ENCODE data around the gene SORBS1. TPM values are rescaled to one million over a fixed set of nuclear protein-coding genes. Genes with fewer than 3 reads are reported as not detected.

Gene SORBS1
- total RNA-seq, 2 donors from 2014 or later = 17.6 to 150 TPM

DNA sequence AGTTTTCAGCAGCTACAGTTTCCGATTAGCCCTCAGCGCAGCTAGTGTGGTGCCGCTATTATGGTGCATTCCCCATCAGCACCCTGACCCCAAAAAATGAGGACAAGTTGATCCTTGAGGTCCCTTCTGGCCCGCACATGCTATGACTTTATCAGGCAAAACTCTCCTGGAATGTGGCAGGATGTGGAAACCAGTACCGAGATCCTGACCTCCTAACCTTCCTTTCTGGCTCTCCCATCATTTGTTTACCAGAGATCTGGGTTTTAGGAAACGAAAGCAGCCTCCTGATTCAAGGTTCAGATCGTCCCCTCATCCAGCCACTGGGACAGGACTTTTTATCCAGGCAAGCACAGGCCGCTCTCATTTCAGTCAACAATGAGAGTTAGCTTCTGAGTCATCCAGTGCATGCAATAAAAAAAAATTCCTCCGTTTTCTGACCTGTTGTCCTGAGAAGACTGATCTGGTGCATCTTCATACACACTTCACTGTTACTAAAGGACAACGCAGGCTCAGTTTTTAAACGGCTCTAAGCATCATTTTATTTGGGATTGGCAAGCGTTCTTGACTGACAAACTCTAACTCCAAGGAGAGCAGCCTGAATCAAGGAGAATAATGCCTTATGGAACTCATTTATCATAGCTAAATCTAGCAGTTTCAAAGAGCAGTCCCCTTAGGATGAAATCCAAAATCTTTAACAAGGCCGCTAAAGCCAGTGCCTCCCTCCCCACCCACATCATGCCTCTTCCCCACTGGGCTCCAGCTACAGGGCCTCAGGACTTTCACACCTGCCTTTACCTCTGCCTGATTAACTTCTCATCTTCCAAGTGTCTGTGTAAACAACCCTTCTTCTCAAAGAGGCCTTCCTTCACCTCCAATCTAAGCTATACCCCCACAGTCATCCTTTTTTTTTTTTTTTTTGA, 287.5 kb downstream of the SORBS1 start:
- Histone ChIP-seq H3K9ac (ENCODE audit: low read depth in 2 of 2, low read length in 2 of 2) (peak overlapping the region in 1 of 2 donors; percentile 73), H3K4me1 (peaks cover 14% of the 10 kb centered on the region), H3K4me3 (no peak overlapping the region)

DNA sequence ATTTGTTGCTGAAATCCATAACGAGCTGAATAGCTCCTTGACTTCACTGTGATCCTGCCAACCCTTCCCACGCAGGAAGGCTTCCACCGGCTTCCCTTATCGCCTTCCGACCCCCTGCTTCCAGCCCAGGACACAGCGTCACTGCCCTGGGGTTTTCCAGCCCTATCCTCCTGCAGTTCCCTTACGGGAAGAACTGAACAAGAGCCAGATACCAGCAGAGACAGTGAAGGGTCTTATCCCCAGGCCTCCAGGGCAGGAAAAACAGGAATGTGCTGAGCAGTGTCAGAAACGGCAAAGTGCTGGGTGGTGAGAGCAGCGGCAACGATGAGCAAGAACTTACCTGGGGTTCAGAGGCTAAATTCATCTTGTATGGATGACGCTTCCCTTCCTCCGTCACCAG, 292.7 kb downstream of the SORBS1 start:
- TF ChIP-seq, protein P1, sequence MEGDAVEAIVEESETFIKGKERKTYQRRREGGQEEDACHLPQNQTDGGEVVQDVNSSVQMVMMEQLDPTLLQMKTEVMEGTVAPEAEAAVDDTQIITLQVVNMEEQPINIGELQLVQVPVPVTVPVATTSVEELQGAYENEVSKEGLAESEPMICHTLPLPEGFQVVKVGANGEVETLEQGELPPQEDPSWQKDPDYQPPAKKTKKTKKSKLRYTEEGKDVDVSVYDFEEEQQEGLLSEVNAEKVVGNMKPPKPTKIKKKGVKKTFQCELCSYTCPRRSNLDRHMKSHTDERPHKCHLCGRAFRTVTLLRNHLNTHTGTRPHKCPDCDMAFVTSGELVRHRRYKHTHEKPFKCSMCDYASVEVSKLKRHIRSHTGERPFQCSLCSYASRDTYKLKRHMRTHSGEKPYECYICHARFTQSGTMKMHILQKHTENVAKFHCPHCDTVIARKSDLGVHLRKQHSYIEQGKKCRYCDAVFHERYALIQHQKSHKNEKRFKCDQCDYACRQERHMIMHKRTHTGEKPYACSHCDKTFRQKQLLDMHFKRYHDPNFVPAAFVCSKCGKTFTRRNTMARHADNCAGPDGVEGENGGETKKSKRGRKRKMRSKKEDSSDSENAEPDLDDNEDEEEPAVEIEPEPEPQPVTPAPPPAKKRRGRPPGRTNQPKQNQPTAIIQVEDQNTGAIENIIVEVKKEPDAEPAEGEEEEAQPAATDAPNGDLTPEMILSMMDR (IDR thresholded peaks at IDR 0.05) = no peak
- no peak overlapping the region for H3K9ac ChIP-seq (ENCODE audit: low read depth in 2 of 2, low read length in 2 of 2)
- no peaks in the 10 kb centered on the region for H3K9me3 ChIP-seq
- peak overlapping the region; percentile 65 for H3K27ac ChIP-seq
- peak; percentile 24 for DNase-seq
- intact Hi-C loops (cut with DNase I) = no loop called here
- H3K36me3 ChIP-seq = no peaks in the 10 kb centered on the region
- H3K27me3 ChIP-seq = no peaks in the 10 kb centered on the region
- no peak overlapping the region for H3K4me3 ChIP-seq
- peaks cover 12% of the 10 kb centered on the region for H3K4me1 ChIP-seq

More for the DNA sequence above, 287.5 kb downstream of the SORBS1 start:
- TF ChIP-seq, protein P1 (IDR thresholded peaks at IDR 0.05) = no peak
- Histone ChIP-seq H3K27me3 (no peaks in the 10 kb centered on the region), H3K36me3 (no peaks in the 10 kb centered on the region), H3K27ac (peak overlapping the region; percentile 62), H3K9me3 (no peaks in the 10 kb centered on the region)
- DNase-seq = peak; percentile 66
- intact Hi-C loops (cut with DNase I) = no loop called here

DNA sequence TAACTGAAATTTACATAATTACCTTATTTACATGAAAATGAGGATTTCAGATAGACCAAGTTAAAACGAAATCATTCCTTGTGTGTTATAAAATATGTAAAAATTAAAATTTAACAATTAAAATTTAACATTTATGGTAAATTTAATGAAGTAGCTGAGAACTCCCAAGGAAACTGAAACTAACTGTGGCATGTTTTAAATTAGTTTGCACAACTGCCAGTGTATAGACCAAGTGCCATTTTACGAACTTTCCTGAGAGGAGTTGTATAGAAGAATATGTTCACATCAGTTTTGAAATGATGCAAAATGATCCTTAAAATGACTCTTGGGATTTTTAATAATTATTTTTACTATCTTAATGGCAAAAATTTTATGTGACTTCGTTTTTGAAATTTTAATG, 293.9 kb downstream of the SORBS1 start:
- no peak for DNase-seq
- Histone ChIP-seq H3K4me3 (no peak overlapping the region), H3K36me3 (no peaks in the 10 kb centered on the region), H3K4me1 (peaks cover 12% of the 10 kb centered on the region), H3K9ac (ENCODE audit: low read depth in 2 of 2, low read length in 2 of 2) (no peak overlapping the region), H3K27me3 (no peaks in the 10 kb centered on the region), H3K27ac (peak overlapping the region; percentile 65), H3K9me3 (no peaks in the 10 kb centered on the region)
- TF ChIP-seq, protein P1 (IDR thresholded peaks at IDR 0.05) = no peak
- intact Hi-C loops (cut with DNase I) = no loop called here

DNA sequence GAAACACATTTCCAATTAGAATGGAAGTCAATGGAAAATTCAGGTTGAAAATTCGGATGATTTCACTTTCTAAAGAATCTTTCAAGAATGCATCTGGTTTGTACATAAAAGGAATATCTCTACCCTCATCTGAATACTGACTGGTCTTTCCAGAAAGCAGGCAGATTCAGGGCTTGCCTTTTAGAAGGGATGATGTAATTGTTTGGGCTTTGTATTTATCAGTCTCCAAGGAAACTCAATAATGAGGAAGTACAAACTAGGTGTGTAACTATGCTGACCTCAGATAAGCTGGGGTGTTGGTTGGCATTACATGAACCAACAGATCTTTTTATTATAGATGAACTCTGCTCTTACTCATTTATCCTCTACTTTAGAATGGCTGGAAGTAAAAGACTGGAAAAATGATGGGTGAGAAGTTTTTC, 294.5 kb downstream of the SORBS1 start:
- Histone ChIP-seq H3K27ac (peak overlapping the region; percentile 65), H3K4me3 (no peak overlapping the region), H3K4me1 (peaks cover 12% of the 10 kb centered on the region), H3K36me3 (no peaks in the 10 kb centered on the region), H3K9ac (ENCODE audit: low read depth in 2 of 2, low read length in 2 of 2) (peak overlapping the region; percentile 14 to 84), H3K27me3 (no peaks in the 10 kb centered on the region), H3K9me3 (no peaks in the 10 kb centered on the region)
- intact Hi-C loops (cut with DNase I) = no loop called here
- DNase-seq = peak; percentile 42
- TF ChIP-seq, protein P1 (IDR thresholded peaks at IDR 0.05) = no peak

DNA sequence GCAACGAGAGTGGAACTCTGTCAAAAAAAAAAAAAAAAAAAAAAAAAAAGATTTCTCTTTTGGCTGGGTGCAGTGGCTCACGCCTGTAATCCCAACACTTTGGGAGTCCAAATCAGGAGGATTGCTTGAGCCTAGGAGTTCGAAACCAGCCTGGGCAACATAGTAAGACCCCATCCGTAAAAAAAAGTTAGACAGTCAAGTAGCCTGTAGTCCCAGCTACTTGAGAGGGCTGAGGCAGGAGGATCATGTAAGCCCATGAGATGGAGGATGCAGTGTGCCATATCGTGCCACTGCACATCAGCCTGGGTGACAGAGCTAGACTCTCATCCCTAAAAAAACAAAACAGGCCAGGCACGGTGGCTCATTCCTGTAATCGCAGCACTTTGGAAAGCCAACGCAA, 295.6 kb downstream of the SORBS1 start:
- H3K36me3 ChIP-seq = no peaks in the 10 kb centered on the region
- DNase-seq = peak; percentile 17
- TF ChIP-seq, protein P1 (IDR thresholded peaks at IDR 0.05) = no peak
- intact Hi-C loops (cut with DNase I) = no loop called here
- no peak overlapping the region for H3K4me3 ChIP-seq
- H3K9ac ChIP-seq (ENCODE audit: low read depth in 2 of 2, low read length in 2 of 2) = no peak overlapping the region
- H3K27ac ChIP-seq = no peak overlapping the region
- H3K27me3 ChIP-seq = no peaks in the 10 kb centered on the region
- H3K9me3 ChIP-seq = no peaks in the 10 kb centered on the region
- H3K4me1 ChIP-seq = peaks cover 12% of the 10 kb centered on the region

All from colonic mucosa (tissue), 4 donors.